SK-N-SH (cell line): Measurements from ENCODE around the gene TECPR2.

ENCODE experiments used
- CTCF ChIP-seq: fragments of 200-600 bp; sonication (generic); IDR thresholded peaks from 2 replicates; pipeline ENCODE4 v1.6.1; 2017; ENCODE audit warnings: antibody characterized with exemption, mild to moderate bottlenecking, moderate library complexity
- ELF1 ChIP-seq: IDR thresholded peaks from 2 replicates; pipeline ENCODE4 v1.4.0; 2012
- EP300 ChIP-seq, 2 experiments: IDR thresholded peaks; 2 replicates each; pipeline versions ENCODE4 v1.4.0 to v1.6.1; 2012; ENCODE audit warnings: borderline replicate concordance in 1 of 2, low read depth in 1 of 2, low read length in 1 of 2
- POLR2AphosphoS5 ChIP-seq: IDR thresholded peaks from 2 replicates; pipeline ENCODE4 v1.6.1; 2012; ENCODE audit warnings: low read depth, low read length
- SIN3A ChIP-seq: IDR thresholded peaks from 2 replicates; pipeline ENCODE4 v1.6.1; 2012; ENCODE audit warnings: low read depth, mild to moderate bottlenecking, low read length, moderate library complexity, borderline replicate concordance
- TAF1 ChIP-seq: IDR thresholded peaks from 2 replicates; pipeline ENCODE4 v1.6.1; 2012; ENCODE audit warnings: low read depth, mild to moderate bottlenecking, low read length, moderate library complexity, borderline replicate concordance
- USF2 ChIP-seq: fragments of 150-350 bp; IDR thresholded peaks from 2 replicates; pipeline ENCODE4 v1.6.1; 2017; ENCODE audit warnings: antibody characterized with exemption, low read length, low read depth, borderline replicate concordance

- peak; percentile 37; the same call in 1 of the 2 replicates for TF ChIP-seq CTCF
- no peak for TF ChIP-seq USF2
- no peak for TF ChIP-seq TAF1
- no peak for TF ChIP-seq ELF1
- no peak for TF ChIP-seq EP300 (IDR thresholded peaks at IDR 0.05; ENCODE audit: borderline replicate concordance in 1 of 2, low read depth in 1 of 2, low read length in 1 of 2)
- TF ChIP-seq POLR2AphosphoS5: no peak
- TF ChIP-seq SIN3A: no peak
Observed at GRCh38 chr14:102497998-102498677, 135.4 kb downstream of the TECPR2 start.
